K562 (cell line): Measurements from ENCODE around the gene PLCB3. TPM values are rescaled to one million over a fixed set of nuclear protein-coding genes. Genes with fewer than 3 reads are reported as not detected.

ENCODE experiments used
- ARID2 ChIP-seq: fragments of 450-650 bp; IDR thresholded peaks from 2 replicates; pipeline ENCODE4 v1.6.1; 2017; ENCODE audit warnings: antibody characterized with exemption, mild to moderate bottlenecking
- BMI1 ChIP-seq: fragments of 150-350 bp; IDR thresholded peaks from 2 replicates; pipeline ENCODE4 v1.6.1; 2014; ENCODE audit warnings: low read length
- CXXC5 ChIP-seq: fragments of 250-450 bp; sonication (Bioruptor Pico); IDR thresholded peaks from 2 replicates; pipeline ENCODE4 v1.8.0; 2022; ENCODE audit warnings: inconsistent platforms, mild to moderate bottlenecking, moderate library complexity
- DDX20 ChIP-seq: fragments of 450-650 bp; IDR thresholded peaks from 2 replicates; pipeline ENCODE4 v1.6.1; 2016; ENCODE audit warnings: missing genetic modification characterization, low read depth, mild to moderate bottlenecking, missing compliant biosample characterization, moderate library complexity
- DMBX1 ChIP-seq: fragments of 250-450 bp; sonication (Bioruptor Pico); IDR thresholded peaks from 2 replicates; pipeline ENCODE4 v1.8.0; 2022; ENCODE audit warnings: inconsistent platforms, mild to moderate bottlenecking, moderate library complexity, borderline replicate concordance
- EP400 ChIP-seq: fragments of 450-650 bp; IDR thresholded peaks from 2 replicates; pipeline ENCODE4 v1.6.1; 2017; ENCODE audit warnings: antibody characterized with exemption, mild to moderate bottlenecking, moderate library complexity
- ETV1 ChIP-seq: fragments of 450-650 bp; conservative IDR thresholded peaks from 2 replicates; pipeline ENCODE4 v1.6.1; 2016; ENCODE audit warnings: missing genetic modification characterization, control low read depth, low read depth, missing compliant biosample characterization
- FUS ChIP-seq: fragments of 200-400 bp; formaldehyde crosslinking; optimal IDR thresholded peaks from 2 replicates; pipeline ENCODE3; 2017; ENCODE audit warnings: low read depth, low read length
- HDAC8 ChIP-seq: fragments of 450-650 bp; IDR thresholded peaks from 2 replicates; pipeline ENCODE4 v1.6.1; 2016; ENCODE audit warnings: mild to moderate bottlenecking, missing genetic modification characterization, moderate library complexity, missing compliant biosample characterization
- HMG20A ChIP-seq: fragments of 450-650 bp; formaldehyde crosslinking; conservative IDR thresholded peaks from 2 replicates; pipeline ENCODE4 v1.4.0; 2020; ENCODE audit warnings: mild to moderate bottlenecking, mixed read lengths
- MTA2 ChIP-seq: fragments of 450-650 bp; IDR thresholded peaks from 2 replicates; pipeline ENCODE4 v1.6.1; 2016; ENCODE audit warnings: low read depth
- PHF20 ChIP-seq: fragments of 450-650 bp; IDR thresholded peaks from 2 replicates; pipeline ENCODE4 v1.6.1; 2018; ENCODE audit not compliant: partially characterized antibody
- PML ChIP-seq: IDR thresholded peaks from 2 replicates; pipeline ENCODE4 v1.6.1; 2012; ENCODE audit warnings: low read length, inconsistent platforms
- RBBP5 ChIP-seq: fragments of 200-600 bp; sonication (generic); IDR thresholded peaks from 2 replicates; pipeline ENCODE4 v1.6.1; 2012; ENCODE audit warnings: borderline replicate concordance, mild to moderate bottlenecking, low read length, control low read depth, inconsistent platforms; ENCODE audit not compliant: insufficient read depth, poor library complexity, severe bottlenecking
- SAFB ChIP-seq: fragments of 200-400 bp; formaldehyde crosslinking; IDR thresholded peaks from 2 replicates; pipeline ENCODE4 v1.6.1; 2017; ENCODE audit warnings: low read depth, low read length, borderline replicate concordance
- SETDB1 ChIP-seq: IDR thresholded peaks from one replicate; pipeline ENCODE4 v1.6.1; 2012; ENCODE audit warnings: low read length, control low read depth, inconsistent platforms
- SIN3B ChIP-seq: fragments of 450-650 bp; IDR thresholded peaks from 2 replicates; pipeline ENCODE4 v1.6.1; 2017; ENCODE audit warnings: low read depth, mild to moderate bottlenecking, moderate library complexity
- SMAD2 ChIP-seq: fragments of 150-350 bp; IDR thresholded peaks from 2 replicates; pipeline ENCODE4 v1.6.1; 2014; ENCODE audit warnings: low read depth, mild to moderate bottlenecking, low read length
- SP1 ChIP-seq: sonication (generic); formaldehyde crosslinking; IDR thresholded peaks from 2 replicates; pipeline ENCODE4 v1.8.1; 2022; ENCODE audit warnings: mild to moderate bottlenecking, missing genetic modification reagents
- ZNF436 ChIP-seq: fragments of 250-450, 450-650 bp; sonication (Bioruptor Pico); formaldehyde crosslinking; IDR thresholded peaks from 2 replicates; pipeline ENCODE4 v1.7.0; 2020; ENCODE audit warnings: mild to moderate bottlenecking
- ZNF512 ChIP-seq: IDR thresholded peaks from 2 replicates; pipeline ENCODE4 v1.6.1; 2016; ENCODE audit warnings: missing genetic modification characterization, missing compliant biosample characterization
- ZNF785 ChIP-seq: fragments of 250-450 bp; sonication (Bioruptor Pico); IDR thresholded peaks from 2 replicates; pipeline ENCODE4 v1.4.0; 2020; ENCODE audit warnings: mild to moderate bottlenecking
- ZSCAN29 ChIP-seq: fragments of 450-650 bp; IDR thresholded peaks from 2 replicates; pipeline ENCODE4 v1.6.1; 2017
- polyA plus RNA-seq, 8 experiments: library from polyadenylated mRNA; depleted of rRNA in 4 of 8; stranded (reverse) in 5 of 8; unstranded in 3 of 8; fragments of >200 nt; fragmentation: Nextera tagmentation in 2 of 8; fragmentation: Illumina TruSeq in 1 of 8; extraction: Ambion mirVana in 2 of 8; extraction: Trizol in 1 of 8; gene quantifications; 2 replicates each; pipeline versions ENCODE4 v1.2.1 to v1.2.3, GENCODE V29; 2011 to 2014; ENCODE audit warnings: inconsistent platforms in 1 of 8, missing spikeins in 1 of 8
- total RNA-seq, 7 experiments: library from RNA; depleted of rRNA in 6 of 7; stranded (reverse); fragments of >200 nt in 6 of 7; fragmentation: Illumina TruSeq in 2 of 7; extraction: Trizol in 2 of 7; gene quantifications; 2 replicates each; pipeline versions ENCODE4 v1.2.1 to v1.2.3, GENCODE V29; 2011 to 2021; ENCODE audit warnings: low replicate concordance in 1 of 7
- TF ChIP-seq, protein P1 (sequence below): fragments of 450-650 bp; formaldehyde crosslinking; IDR thresholded peaks from 2 replicates; pipeline ENCODE4 v1.4.0; 2020; ENCODE audit warnings: mild to moderate bottlenecking, moderate library complexity
- TF ChIP-seq, protein P2 (sequence below): fragments of 150-350 bp; conservative IDR thresholded peaks from 2 replicates; pipeline ENCODE4 v1.6.1; 2014; ENCODE audit warnings: low read length

PLCB3 gene
- total and polyA plus RNA-seq, 9 of the 15 experiments (the other 6 are each of a cell fraction or from before 2014, with no cell fraction given): 0.31 to 44.8 (median 14.6) TPM

DNA sequence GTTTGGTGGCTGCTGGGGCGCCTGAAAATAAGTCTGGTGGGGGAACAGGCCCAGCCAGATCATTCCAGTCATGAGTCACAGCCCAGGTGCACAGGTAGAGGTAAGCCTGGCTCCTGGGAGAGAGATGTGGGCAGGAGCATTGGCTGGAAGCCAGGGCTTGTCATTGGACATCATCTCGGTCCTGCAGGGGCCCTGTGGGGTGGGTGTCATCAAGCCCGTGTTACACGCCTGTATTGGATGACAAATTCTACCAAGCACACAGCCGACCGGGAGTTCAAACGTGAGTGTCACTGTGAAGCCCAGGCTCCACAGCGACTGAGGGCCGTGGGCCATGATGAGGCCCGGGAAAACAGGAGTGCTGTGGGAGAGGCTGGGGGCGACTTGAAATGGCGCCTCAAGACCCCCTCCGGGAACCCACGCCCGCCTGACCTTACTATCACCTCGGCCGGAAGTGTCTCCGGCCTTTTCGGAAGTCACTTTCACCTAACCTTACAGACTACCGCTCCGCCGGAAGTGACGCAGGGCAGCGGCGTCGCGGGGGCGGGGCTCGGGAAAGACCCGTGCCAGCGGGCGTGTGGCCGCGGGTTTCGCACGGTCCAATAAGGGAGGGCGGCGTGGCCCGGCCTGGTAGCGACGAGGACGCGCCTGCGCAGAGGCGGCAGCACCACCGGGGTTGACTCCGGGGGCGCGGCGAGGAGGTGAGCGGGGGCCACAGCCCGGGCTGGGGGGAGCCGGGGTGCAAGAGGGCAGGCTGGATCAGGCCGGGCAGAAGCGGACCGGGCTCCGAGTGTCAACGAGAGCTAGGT lies 10.7 kb upstream of the PLCB3 start, which contains the start of gene FKBP2 (continued):
- TF ChIP-seq, protein P1, sequence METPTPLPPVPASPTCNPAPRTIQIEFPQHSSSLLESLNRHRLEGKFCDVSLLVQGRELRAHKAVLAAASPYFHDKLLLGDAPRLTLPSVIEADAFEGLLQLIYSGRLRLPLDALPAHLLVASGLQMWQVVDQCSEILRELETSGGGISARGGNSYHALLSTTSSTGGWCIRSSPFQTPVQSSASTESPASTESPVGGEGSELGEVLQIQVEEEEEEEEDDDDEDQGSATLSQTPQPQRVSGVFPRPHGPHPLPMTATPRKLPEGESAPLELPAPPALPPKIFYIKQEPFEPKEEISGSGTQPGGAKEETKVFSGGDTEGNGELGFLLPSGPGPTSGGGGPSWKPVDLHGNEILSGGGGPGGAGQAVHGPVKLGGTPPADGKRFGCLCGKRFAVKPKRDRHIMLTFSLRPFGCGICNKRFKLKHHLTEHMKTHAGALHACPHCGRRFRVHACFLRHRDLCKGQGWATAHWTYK (CRISPR knock-in tag): peak; percentile 66; the same call in 1 of the 2 replicates
- no peak for TF ChIP-seq FUS
- TF ChIP-seq DMBX1 (CRISPR knock-in tag): no peak; the same call in 1 of the 2 replicates
- no peak for TF ChIP-seq DDX20 (tag)
- peak; percentile 89 for TF ChIP-seq PML
- TF ChIP-seq ZNF436 (CRISPR knock-in tag): peak; percentile 63; the same call in 1 of the 2 replicates
- peak; percentile 84 for TF ChIP-seq EP400
- no peak for TF ChIP-seq ZNF512 (tag)
- TF ChIP-seq RBBP5: no peak
- no peak for TF ChIP-seq SETDB1
- peak; percentile 52 for TF ChIP-seq PHF20
- TF ChIP-seq HMG20A: no peak
- TF ChIP-seq HDAC8 (tag): no peak
- TF ChIP-seq, protein P2, sequence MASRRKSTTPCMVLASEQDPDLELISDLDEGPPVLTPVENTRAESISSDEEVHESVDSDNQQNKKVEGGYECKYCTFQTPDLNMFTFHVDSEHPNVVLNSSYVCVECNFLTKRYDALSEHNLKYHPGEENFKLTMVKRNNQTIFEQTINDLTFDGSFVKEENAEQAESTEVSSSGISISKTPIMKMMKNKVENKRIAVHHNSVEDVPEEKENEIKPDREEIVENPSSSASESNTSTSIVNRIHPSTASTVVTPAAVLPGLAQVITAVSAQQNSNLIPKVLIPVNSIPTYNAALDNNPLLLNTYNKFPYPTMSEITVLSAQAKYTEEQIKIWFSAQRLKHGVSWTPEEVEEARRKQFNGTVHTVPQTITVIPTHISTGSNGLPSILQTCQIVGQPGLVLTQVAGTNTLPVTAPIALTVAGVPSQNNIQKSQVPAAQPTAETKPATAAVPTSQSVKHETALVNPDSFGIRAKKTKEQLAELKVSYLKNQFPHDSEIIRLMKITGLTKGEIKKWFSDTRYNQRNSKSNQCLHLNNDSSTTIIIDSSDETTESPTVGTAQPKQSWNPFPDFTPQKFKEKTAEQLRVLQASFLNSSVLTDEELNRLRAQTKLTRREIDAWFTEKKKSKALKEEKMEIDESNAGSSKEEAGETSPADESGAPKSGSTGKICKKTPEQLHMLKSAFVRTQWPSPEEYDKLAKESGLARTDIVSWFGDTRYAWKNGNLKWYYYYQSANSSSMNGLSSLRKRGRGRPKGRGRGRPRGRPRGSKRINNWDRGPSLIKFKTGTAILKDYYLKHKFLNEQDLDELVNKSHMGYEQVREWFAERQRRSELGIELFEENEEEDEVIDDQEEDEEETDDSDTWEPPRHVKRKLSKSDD: no peak
- TF ChIP-seq SAFB: no peak
- TF ChIP-seq SMAD2: no peak
- no peak for TF ChIP-seq BMI1
- TF ChIP-seq SP1 (CRISPR knock-in tag): peak; percentile 88
- TF ChIP-seq ZNF785 (CRISPR knock-in tag): no peak
- peak; percentile 22; the same call in 1 of the 2 replicates for TF ChIP-seq SIN3B
- no peak for TF ChIP-seq ARID2
- no peak for TF ChIP-seq ZSCAN29
- TF ChIP-seq MTA2: no peak; the same call in 1 of the 2 replicates
- TF ChIP-seq CXXC5 (CRISPR knock-in tag): peak; percentile 95
- TF ChIP-seq ETV1 (tag): peak; percentile 92; the same call in 1 of the 2 replicates
